SH-SY5Y (cell line): Measurements from ENCODE around the gene MEGF6.

ENCODE experiments used
- GATA2 ChIP-seq: IDR thresholded peaks from 2 replicates; pipeline ENCODE4 v1.6.1; 2011; ENCODE audit warnings: mild to moderate bottlenecking, low read depth, low read length
- GATA3 ChIP-seq: IDR thresholded peaks from 2 replicates; pipeline ENCODE4 v1.6.1; 2011; ENCODE audit warnings: low read depth, mild to moderate bottlenecking, low read length, moderate library complexity

DNA sequence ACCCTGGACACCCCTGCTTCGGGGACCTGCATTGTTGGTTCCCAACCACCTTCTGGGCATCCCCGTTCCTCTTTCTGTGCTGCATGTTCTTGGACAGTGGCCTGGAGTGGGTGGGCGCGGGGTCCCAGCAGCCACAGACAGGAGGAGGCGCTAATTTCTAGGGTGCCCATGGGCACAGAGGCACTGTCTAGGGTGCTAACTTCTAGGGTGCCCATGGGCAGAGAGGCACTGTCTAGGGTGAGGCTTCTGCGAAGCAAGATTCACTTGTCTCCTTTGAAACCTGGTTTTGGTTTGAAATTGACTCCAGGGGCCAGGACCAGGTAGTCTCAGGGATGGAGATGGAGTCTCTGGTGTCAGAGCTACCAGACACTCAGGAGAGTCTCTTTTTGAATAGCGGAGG, 815 bp upstream of the MEGF6 start:
- no peak for TF ChIP-seq GATA2
- TF ChIP-seq GATA3, result no peak
